Tibial nerve (tissue), 4 donors: ENCODE results near the gene UTF1. TPM values are rescaled to one million over a fixed set of nuclear protein-coding genes. Genes with fewer than 3 reads are reported as not detected.
"Not testable (repeated sequence)": the region's sequence is repeated elsewhere in the genome, so short reads cannot be mapped to it uniquely, and the experiment has no call there.

Experiments
- DNase-seq, 2 donors: peaks; one replicate each; pipeline ENCODE4 v3.0.0-alpha.2; 2019; ENCODE audit warnings: low spot score in 2 of 2
- H3K27ac ChIP-seq, 4 donors: fragments of 200-600 bp; sonication (generic) in 3 of 4; one replicate each; pipeline ENCODE4 v1.5.1; 2017 to 2019; ENCODE audit warnings: mild to moderate bottlenecking in 1 of 4
- H3K27me3 ChIP-seq, 2 donors: fragments of 200-600 bp; sonication (generic) in 1 of 2; one replicate each; pipeline versions ENCODE4 v1.5.1 to v1.6.0; 2017 to 2019
- H3K36me3 ChIP-seq, 3 donors: fragments of 200-600 bp; sonication (generic); one replicate each; pipeline ENCODE4 v1.5.1; 2018 to 2019
- H3K4me1 ChIP-seq, 4 donors: fragments of 200-600 bp; sonication (generic) in 3 of 4; one replicate each; pipeline ENCODE4 v1.5.1; 2017 to 2019
- H3K4me3 ChIP-seq, 4 donors: fragments of 200-600 bp; sonication (generic) in 3 of 4; one replicate each; pipeline ENCODE4 v1.5.1; 2017 to 2019; ENCODE audit warnings: mild to moderate bottlenecking in 1 of 4, moderate library complexity in 1 of 4
- H3K9me3 ChIP-seq, 4 donors: fragments of 200-600 bp; sonication (generic) in 3 of 4; one replicate each; pipeline ENCODE4 v1.5.1; 2017 to 2019
- CTCF ChIP-seq, 5 experiments: fragments of 200-600 bp in 3 of 5; fragments of 450-650 bp in 2 of 5; sonication (generic) in 3 of 5; IDR thresholded peaks; one replicate each; pipeline ENCODE4 v1.5.1; 2016 to 2019; ENCODE audit warnings: antibody characterized with exemption in 5 of 5, mild to moderate bottlenecking in 3 of 5, moderate library complexity in 2 of 5
- EP300 ChIP-seq, 2 donors: sonication (generic); formaldehyde crosslinking; IDR thresholded peaks; one replicate each; pipeline ENCODE4 v1.6.1; 2017; ENCODE audit warnings: antibody characterized with exemption in 2 of 2, mild to moderate bottlenecking in 1 of 2
- POLR2A ChIP-seq, 2 donors: fragments of 450-650 bp; IDR thresholded peaks; one replicate each; pipeline ENCODE4 v1.6.1; 2017; ENCODE audit warnings: antibody characterized with exemption in 2 of 2, mild to moderate bottlenecking in 2 of 2, moderate library complexity in 2 of 2
- WGBS, 2 donors: methylation state at CpG; one replicate each; pipeline ENCODE4 v1.1.5; 2018; 5-methylcytosine and 5-hydroxymethylcytosine counted together
- total RNA-seq, 4 donors: library from RNA; depleted of rRNA; stranded (reverse); fragments of >200 nt; gene quantifications; one replicate each; pipeline ENCODE4 v1.1.0, GENCODE V29; 2016

The UTF1 gene
- total RNA-seq, 4 donors from 2014 or later = not detected

- WGBS, 2 donors = 8 to 32% methylated on average over 22 to 40 of the region's 44 CpGs
- peaks cover 0 to 89% of the 10 kb centered on the region in 2 donors for H3K27me3 ChIP-seq
- no peak for DNase-seq
- H3K27ac ChIP-seq = no peak overlapping the region
- H3K4me1 ChIP-seq = peaks cover 0 to 32% (median 6%) of the 10 kb centered on the region in 4 donors
- H3K9me3 ChIP-seq = peaks cover 0 to 6% (median 0%) of the 10 kb centered on the region in 4 donors
- no peaks in the 10 kb centered on the region for H3K36me3 ChIP-seq
- TF ChIP-seq EP300 (IDR thresholded peaks at IDR 0.05) (no peak), POLR2A (IDR thresholded peaks at IDR 0.05) (no peak), CTCF (IDR thresholded peaks at IDR 0.05) (no peak)
- H3K4me3 ChIP-seq = no peak overlapping the region
Observed at GRCh38 chr10:133231244-133231945, 1.4 kb downstream of the UTF1 start.

- Histone ChIP-seq H3K36me3 (no peaks in the 10 kb centered on the region), H3K9me3 (peaks cover 0 to 6% (median 0%) of the 10 kb centered on the region in 4 donors), H3K27ac (no peak overlapping the region), H3K27me3 (peaks cover 0 to 89% of the 10 kb centered on the region in 2 donors), H3K4me1 (peaks cover 0 to 38% (median 11%) of the 10 kb centered on the region in 4 donors), H3K4me3 (no peak overlapping the region)
- WGBS, 2 donors = 48% methylated on average over 11 of the region's 11 CpGs
- TF ChIP-seq POLR2A (IDR thresholded peaks at IDR 0.05) = no peak
- TF ChIP-seq EP300 (IDR thresholded peaks at IDR 0.05) = no peak
- TF ChIP-seq CTCF (IDR thresholded peaks at IDR 0.05) = no peak
- no peak for DNase-seq
Observed at GRCh38 chr10:133231946-133232574, 2.0 kb downstream of the UTF1 start.

GRCh38 chr10:133234796-133235195 lies 4.8 kb downstream of the UTF1 start:
- peaks cover 0 to 90% of the 10 kb centered on the region in 2 donors for H3K27me3 ChIP-seq
- H3K36me3 ChIP-seq = not testable (repeated sequence)

GRCh38 chr10:133235265-133235855 lies 5.3 kb downstream of the UTF1 start:
- TF ChIP-seq CTCF (IDR thresholded peaks at IDR 0.05) = no peak
- peak in 1 of 2 donors; percentile 20 for TF ChIP-seq POLR2A (IDR thresholded peaks at IDR 0.05)
- DNase-seq = no peak
- peak overlapping the region in 3 of 4 donors; percentile 53 to 68 (median 58) for H3K27ac ChIP-seq
- H3K9me3 ChIP-seq = peaks cover 0 to 6% (median 0%) of the 10 kb centered on the region in 4 donors
- H3K4me3 ChIP-seq = peak overlapping the region in 2 of 4 donors; percentile 26 to 46
- H3K36me3 ChIP-seq = no peaks in the 10 kb centered on the region
- 1 to 4% methylated on average over 36 to 43 of the region's 48 CpGs for WGBS, 2 donors
- peaks cover 0 to 44% (median 16%) of the 10 kb centered on the region in 4 donors for H3K4me1 ChIP-seq
- H3K27me3 ChIP-seq = peaks cover 0 to 94% of the 10 kb centered on the region in 2 donors

More at GRCh38 chr10:133234796-133235195, 4.8 kb downstream of the UTF1 start:
- peaks cover 0 to 45% (median 17%) of the 10 kb centered on the region in 4 donors for H3K4me1 ChIP-seq
- WGBS, 2 donors = 41 to 55% methylated on average over 10 of the region's 10 CpGs
- H3K9me3 ChIP-seq, DNase-seq, H3K4me3 ChIP-seq, H3K27ac ChIP-seq: not testable (repeated sequence)

- Histone ChIP-seq H3K4me1 (peaks cover 0 to 39% (median 16%) of the 10 kb centered on the region in 4 donors), H3K9me3 (peaks cover 0 to 6% (median 0%) of the 10 kb centered on the region in 4 donors), H3K27ac (peak overlapping the region in 2 of 4 donors; percentile 20 to 68), H3K36me3 (no peaks in the 10 kb centered on the region), H3K27me3 (peaks cover 0 to 99% of the 10 kb centered on the region in 2 donors), H3K4me3 (peak overlapping the region in 2 of 4 donors; percentile 26 to 46)
- TF ChIP-seq EP300 (IDR thresholded peaks at IDR 0.05) = no peak
- no peak for TF ChIP-seq POLR2A (IDR thresholded peaks at IDR 0.05)
- no peak for TF ChIP-seq CTCF (IDR thresholded peaks at IDR 0.05)
- 1 to 4% methylated on average over 15 to 17 of the region's 18 CpGs for WGBS, 2 donors
- DNase-seq = no peak
Observed at GRCh38 chr10:133235932-133236331, 5.9 kb downstream of the UTF1 start.
